Calu3 (cell line): Measurements from ENCODE around the gene DLEC1. TPM values are rescaled to one million over a fixed set of nuclear protein-coding genes. Genes with fewer than 3 reads are reported as not detected.

Experiments used
- BruUV-seq: library from RNA; stranded (reverse); fragments of 400-500 nt; replicated peaks from 2 replicates; lab custom pipeline; 2021; lab: Mats Ljungman, UMichigan
- CTCF ChIA-PET: fragments of 300-600 bp; sonication (Branson Sonifier 250); formaldehyde crosslinking; loops from one replicate; lab custom pipeline; 2022; ENCODE audit warnings: antibody characterized with exemption; lab: Charles Lee
- DNase-seq: peaks from one replicate; pipeline ENCODE4 v3.0.0; 2022
- H3K27ac Mint-ChIP-seq: one replicate; pipeline ENCODE4 v1.8.0; 2022; ENCODE audit warnings: mixed read lengths; ENCODE audit not compliant: unreplicated experiment
- H3K27me3 Mint-ChIP-seq: one replicate; pipeline ENCODE4 v1.8.0; 2022; ENCODE audit warnings: mixed read lengths; ENCODE audit not compliant: unreplicated experiment
- H3K36me3 Mint-ChIP-seq: one replicate; pipeline ENCODE4 v1.8.0; 2022; ENCODE audit warnings: mild to moderate bottlenecking, moderate library complexity, mixed read lengths; ENCODE audit not compliant: insufficient read depth, unreplicated experiment
- H3K4me1 Mint-ChIP-seq: one replicate; pipeline ENCODE4 v1.8.0; 2022; ENCODE audit warnings: mild to moderate bottlenecking, low read depth, mixed read lengths; ENCODE audit not compliant: unreplicated experiment
- H3K4me3 Mint-ChIP-seq: one replicate; pipeline ENCODE4 v1.8.0; 2022; ENCODE audit warnings: mild to moderate bottlenecking, low read depth, moderate library complexity, mixed read lengths; ENCODE audit not compliant: unreplicated experiment
- H3K9me3 Mint-ChIP-seq: one replicate; pipeline ENCODE4 v1.8.0; 2022; ENCODE audit warnings: low read depth, mixed read lengths; ENCODE audit not compliant: unreplicated experiment
- CTCF ChIP-seq: fragments of 200-600 bp; IDR thresholded peaks from one replicate; pipeline ENCODE4 v1.8.0; 2022; ENCODE audit warnings: antibody characterized with exemption; ENCODE audit not compliant: unreplicated experiment
- intact Hi-C: fragments of 100-400 bp; cut with micrococcal nuclease; formaldehyde crosslinking; loops from one replicate; pipeline ENCODE4 v1.10.0; 2022; ENCODE audit not compliant: unreplicated experiment
- total RNA-seq: library from RNA; stranded (reverse); gene quantifications from 2 replicates; pipeline ENCODE4 v1.2.3, GENCODE V29; 2022

The DLEC1 gene
- total RNA-seq, 1 experiment from 2014 or later, result 0.28 TPM

- no peak for DNase-seq
- Mint-ChIP-seq H3K9me3 (peaks cover 4% of the 10 kb centered on the region), H3K4me3 (no peak overlapping the region), H3K36me3 (peaks cover 24% of the 10 kb centered on the region), H3K27ac (no peak overlapping the region), H3K4me1 (peaks cover 32% of the 10 kb centered on the region), H3K27me3 (no peaks in the 10 kb centered on the region)
- intact Hi-C loops, result no loop called here
- TF ChIP-seq CTCF, result no peak
- CTCF ChIA-PET, result no interaction called here
- BruUV-seq, result no TSS peak
Observed at GRCh38 chr3:38141952-38142273, 102.9 kb downstream of the DLEC1 start.

- no peak for DNase-seq
- intact Hi-C loops, result no loop called here
- peaks cover 26% of the 10 kb centered on the region for H3K4me1 Mint-ChIP-seq
- CTCF ChIA-PET, result interaction anchor here (1.6 kb wide), 1 partner anchor 10 kb away, joined by 3 read pairs; no protein-coding TSS in a partner anchor
- H3K27me3 Mint-ChIP-seq, result no peaks in the 10 kb centered on the region
- TF ChIP-seq CTCF, result no peak
- peaks cover 14% of the 10 kb centered on the region for H3K36me3 Mint-ChIP-seq
- H3K4me3 Mint-ChIP-seq, result no peak overlapping the region
- BruUV-seq, result no TSS peak
- H3K9me3 Mint-ChIP-seq, result peaks cover 8% of the 10 kb centered on the region
- no peak overlapping the region for H3K27ac Mint-ChIP-seq
Observed at GRCh38 chr3:38142959-38143358, 104.0 kb downstream of the DLEC1 start.

GRCh38 chr3:38143511-38143910 is 104.5 kb downstream of the DLEC1 start:
- Mint-ChIP-seq H3K9me3 (peaks cover 8% of the 10 kb centered on the region), H3K36me3 (peaks cover 8% of the 10 kb centered on the region), H3K4me3 (no peak overlapping the region), H3K27ac (no peak overlapping the region), H3K27me3 (no peaks in the 10 kb centered on the region), H3K4me1 (peaks cover 21% of the 10 kb centered on the region)
- no peak for TF ChIP-seq CTCF
- CTCF ChIA-PET, result interaction anchor here (1.6 kb wide), 1 partner anchor 10 kb away, joined by 3 read pairs; no protein-coding TSS in a partner anchor
- no TSS peak for BruUV-seq
- intact Hi-C loops, result no loop called here
- DNase-seq, result no peak

GRCh38 chr3:38146504-38146903 is 107.5 kb downstream of the DLEC1 start:
- CTCF ChIA-PET, result no interaction called here
- H3K36me3 Mint-ChIP-seq, result peaks cover 2% of the 10 kb centered on the region
- DNase-seq, result no peak
- H3K27me3 Mint-ChIP-seq, result no peaks in the 10 kb centered on the region
- no peak overlapping the region for H3K27ac Mint-ChIP-seq
- no TSS peak for BruUV-seq
- H3K4me3 Mint-ChIP-seq, result no peak overlapping the region
- H3K4me1 Mint-ChIP-seq, result peaks cover 15% of the 10 kb centered on the region
- intact Hi-C loops, result no loop called here
- peaks cover 8% of the 10 kb centered on the region for H3K9me3 Mint-ChIP-seq
- TF ChIP-seq CTCF, result no peak
